ENCODE results near the gene CYSLTR2. TPM values are rescaled to one million over a fixed set of nuclear protein-coding genes. Genes with fewer than 3 reads are reported as not detected.

CYSLTR2 gene
- polyA plus RNA-seq, 1 donor (not counting 4 experiments of a cell fraction or from before 2014, with no cell fraction given), result not detected

DNA sequence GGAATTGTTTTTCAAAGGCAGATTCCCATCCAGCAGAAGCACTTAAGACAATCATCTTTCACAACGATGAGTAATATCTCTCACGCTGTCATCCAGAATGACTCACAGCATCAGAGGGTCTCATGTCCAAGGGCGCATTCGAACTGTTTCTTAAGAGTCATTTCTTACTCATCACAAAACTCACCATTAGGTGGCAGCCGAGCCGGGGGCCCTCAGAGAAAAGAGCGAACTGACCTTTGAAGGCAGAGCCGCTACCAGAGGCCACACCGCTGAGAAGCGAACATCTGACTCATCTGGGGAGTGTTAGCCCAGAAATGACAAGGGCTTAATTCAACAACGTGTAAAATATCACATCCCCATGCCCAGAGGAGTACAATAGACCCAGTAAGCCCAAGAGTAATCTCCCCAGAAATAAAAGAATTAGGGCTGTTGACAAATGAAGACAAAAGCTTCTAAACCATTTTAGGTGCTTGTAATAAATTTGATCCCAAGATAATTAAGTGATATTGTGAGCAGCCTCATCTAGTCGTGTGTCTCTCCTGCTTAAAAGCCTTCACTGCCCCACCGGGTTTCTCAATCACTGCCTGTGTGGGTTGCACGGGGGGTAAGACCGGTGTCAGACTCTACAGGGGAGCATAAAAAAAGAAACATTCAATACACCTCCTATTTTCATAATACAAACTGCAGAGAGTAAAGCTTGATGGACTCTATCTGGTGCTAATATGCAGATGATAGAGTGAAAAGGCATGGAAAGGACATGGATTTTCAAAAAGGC lies 96.2 kb downstream of the CYSLTR2 start:
- Histone ChIP-seq H3K9ac (ENCODE audit: control insufficient read depth, extremely low read depth, insufficient read depth, low read length) (peak overlapping the region; percentile 26), H3K4me2 (ENCODE audit: control insufficient read depth, extremely low read depth, insufficient read depth, low read depth, low read length) (peak overlapping the region; percentile 54), H3K79me2 (ENCODE audit: control insufficient read depth, insufficient read depth, low read length) (no peaks in the 10 kb centered on the region), H3K27me3 (ENCODE audit: control insufficient read depth, extremely low read depth, insufficient read depth, low read length) (no peaks in the 10 kb centered on the region), H2AFZ (ENCODE audit: control insufficient read depth, low read length) (no peak overlapping the region), H3K36me3 (ENCODE audit: control insufficient read depth in 2 of 2, extremely low read depth in 1 of 2, insufficient read depth in 2 of 2, low read length in 2 of 2) (no peaks in the 10 kb centered on the region), H3K4me1 (ENCODE audit: control insufficient read depth, extremely low read depth, insufficient read depth, low read length) (peaks cover 20% of the 10 kb centered on the region), H3K4me3 (ENCODE audit: control insufficient read depth in 2 of 3, extremely low read depth in 1 of 3, insufficient read depth in 2 of 3, low read depth in 1 of 3, low read length in 3 of 3) (peak overlapping the region in 1 of 3 experiments; percentile 17), H3K9me1 (ENCODE audit: control insufficient read depth, extremely low read depth, insufficient read depth, low read length) (no peaks in the 10 kb centered on the region), H3K27ac (ENCODE audit: control insufficient read depth, insufficient read depth, low read length) (peak overlapping the region; percentile 44), H4K20me1 (ENCODE audit: control insufficient read depth, extremely low read depth, insufficient read depth, low read length) (no peaks in the 10 kb centered on the region), H3K9me3 (ENCODE audit: control insufficient read depth, low read depth, low read length) (no peaks in the 10 kb centered on the region)
- peak; percentile 95 for FAIRE-seq
- TF ChIP-seq EZH2 (IDR thresholded peaks at IDR 0.05; ENCODE audit: low read length), result no peak
- TF ChIP-seq, protein P1, sequence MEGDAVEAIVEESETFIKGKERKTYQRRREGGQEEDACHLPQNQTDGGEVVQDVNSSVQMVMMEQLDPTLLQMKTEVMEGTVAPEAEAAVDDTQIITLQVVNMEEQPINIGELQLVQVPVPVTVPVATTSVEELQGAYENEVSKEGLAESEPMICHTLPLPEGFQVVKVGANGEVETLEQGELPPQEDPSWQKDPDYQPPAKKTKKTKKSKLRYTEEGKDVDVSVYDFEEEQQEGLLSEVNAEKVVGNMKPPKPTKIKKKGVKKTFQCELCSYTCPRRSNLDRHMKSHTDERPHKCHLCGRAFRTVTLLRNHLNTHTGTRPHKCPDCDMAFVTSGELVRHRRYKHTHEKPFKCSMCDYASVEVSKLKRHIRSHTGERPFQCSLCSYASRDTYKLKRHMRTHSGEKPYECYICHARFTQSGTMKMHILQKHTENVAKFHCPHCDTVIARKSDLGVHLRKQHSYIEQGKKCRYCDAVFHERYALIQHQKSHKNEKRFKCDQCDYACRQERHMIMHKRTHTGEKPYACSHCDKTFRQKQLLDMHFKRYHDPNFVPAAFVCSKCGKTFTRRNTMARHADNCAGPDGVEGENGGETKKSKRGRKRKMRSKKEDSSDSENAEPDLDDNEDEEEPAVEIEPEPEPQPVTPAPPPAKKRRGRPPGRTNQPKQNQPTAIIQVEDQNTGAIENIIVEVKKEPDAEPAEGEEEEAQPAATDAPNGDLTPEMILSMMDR (optimal IDR thresholded peaks at IDR 0.05 in 1 of 3, IDR thresholded peaks at IDR 0.05 in 1 of 3, conservative IDR thresholded peaks at IDR 0.05 in 1 of 3; ENCODE audit: extremely low read depth in 1 of 3, insufficient read depth in 2 of 3, low read length in 3 of 3), result peak; percentile 44 to 54 (median 47)
- peak; percentile 92 for DNase-seq (ENCODE audit: low read depth, low spot score)
- dilution Hi-C loops (cut with MboI; ENCODE audit: extremely low pct_ligation_motif_present, low sequenced_read_pairs), result loop anchor here (10.0 kb wide), 1 partner anchor 155 kb away; no protein-coding TSS in a partner anchor

DNA sequence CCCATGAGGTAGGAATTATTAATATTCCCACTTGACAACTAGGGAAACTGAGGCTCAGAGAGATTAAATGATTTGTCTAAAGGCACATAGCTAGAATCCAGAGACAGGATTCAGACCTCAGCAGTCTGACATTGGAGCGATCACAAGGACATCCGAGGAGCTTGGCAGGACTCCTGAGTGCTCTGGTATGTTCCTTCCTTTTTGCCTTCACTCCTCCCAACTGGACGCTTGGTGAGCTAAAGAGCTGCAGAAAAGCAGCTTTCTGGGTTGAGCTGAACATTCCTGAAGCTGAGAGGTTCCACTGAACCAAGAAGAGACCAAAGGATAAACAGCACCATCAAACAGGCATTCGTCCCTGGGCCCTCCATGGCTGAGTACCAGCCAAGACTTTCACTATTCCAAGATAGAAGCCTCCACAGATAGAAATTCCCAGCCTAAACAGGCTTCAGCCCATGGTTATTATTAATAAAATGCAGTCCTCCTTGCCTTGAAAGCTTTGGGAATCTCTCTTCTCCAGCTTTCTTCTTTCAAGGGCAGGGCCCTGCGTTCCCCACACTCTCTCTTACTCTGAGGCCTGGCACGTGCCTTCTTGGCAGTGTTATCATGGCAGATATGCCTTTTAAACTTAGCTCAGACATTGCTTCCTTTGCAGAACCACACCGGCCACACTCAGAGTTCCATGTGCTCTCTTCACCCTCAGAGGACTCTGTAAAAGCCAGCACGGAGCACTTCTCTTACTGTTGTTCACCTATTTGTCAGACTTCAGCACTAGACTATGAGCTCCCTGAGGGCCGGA lies 97.1 kb downstream of the CYSLTR2 start:
- dilution Hi-C loops (cut with MboI; ENCODE audit: extremely low pct_ligation_motif_present, low sequenced_read_pairs), result loop anchor here (10.0 kb wide), 1 partner anchor 156 kb away; no protein-coding TSS in a partner anchor
- Histone ChIP-seq H3K4me1 (ENCODE audit: control insufficient read depth, extremely low read depth, insufficient read depth, low read length) (peaks cover 20% of the 10 kb centered on the region), H3K9me3 (ENCODE audit: control insufficient read depth, low read depth, low read length) (no peaks in the 10 kb centered on the region), H3K4me3 (ENCODE audit: control insufficient read depth in 2 of 3, extremely low read depth in 1 of 3, insufficient read depth in 2 of 3, low read depth in 1 of 3, low read length in 3 of 3) (no peak overlapping the region), H3K36me3 (ENCODE audit: control insufficient read depth in 2 of 2, extremely low read depth in 1 of 2, insufficient read depth in 2 of 2, low read length in 2 of 2) (no peaks in the 10 kb centered on the region), H3K4me2 (ENCODE audit: control insufficient read depth, extremely low read depth, insufficient read depth, low read depth, low read length) (no peak overlapping the region), H3K27ac (ENCODE audit: control insufficient read depth, insufficient read depth, low read length) (peak overlapping the region; percentile 44), H4K20me1 (ENCODE audit: control insufficient read depth, extremely low read depth, insufficient read depth, low read length) (no peaks in the 10 kb centered on the region), H3K9ac (ENCODE audit: control insufficient read depth, extremely low read depth, insufficient read depth, low read length) (no peak overlapping the region), H3K27me3 (ENCODE audit: control insufficient read depth, extremely low read depth, insufficient read depth, low read length) (no peaks in the 10 kb centered on the region), H3K9me1 (ENCODE audit: control insufficient read depth, extremely low read depth, insufficient read depth, low read length) (no peaks in the 10 kb centered on the region), H3K79me2 (ENCODE audit: control insufficient read depth, insufficient read depth, low read length) (no peaks in the 10 kb centered on the region), H2AFZ (ENCODE audit: control insufficient read depth, low read length) (no peak overlapping the region)
- TF ChIP-seq EZH2 (IDR thresholded peaks at IDR 0.05; ENCODE audit: low read length), result no peak
- TF ChIP-seq, protein P1 (optimal IDR thresholded peaks at IDR 0.05 in 1 of 3, IDR thresholded peaks at IDR 0.05 in 1 of 3, conservative IDR thresholded peaks at IDR 0.05 in 1 of 3; ENCODE audit: extremely low read depth in 1 of 3, insufficient read depth in 2 of 3, low read length in 3 of 3), result no peak
- no peak for DNase-seq (ENCODE audit: low read depth, low spot score)
- FAIRE-seq, result no peak
